Hematopoietic multipotent progenitor cell treated with erythropoietin and hydrocortisone succinate and interleukin-3 and kit ligand, for 15 days (in vitro differentiated cells): ENCODE measurements around the gene SLC39A10.
"Not testable (repeated sequence)": the region's sequence is repeated elsewhere in the genome, so short reads cannot be mapped to it uniquely, and the experiment has no call there.

ENCODE experiments used
- DNase-seq: peaks from one replicate; pipeline ENCODE4 v3.0.0-alpha.2; 2015; ENCODE audit warnings: low spot score

SLC39A10 gene

GRCh38 chr2:195644708-195645107 is 12.3 kb upstream of the SLC39A10 start:
- DNase-seq, result not testable (repeated sequence)

- DNase-seq, result no peak
These were observed 11.6 kb upstream of the SLC39A10 start for GRCh38 chr2:195645413-195645812.

GRCh38 chr2:195646424-195646823 is 10.6 kb upstream of the SLC39A10 start:
- DNase-seq, result no peak

- DNase-seq, result no peak
These were observed 9.7 kb upstream of the SLC39A10 start for GRCh38 chr2:195647302-195647701.

GRCh38 chr2:195648370-195648769 is 8.7 kb upstream of the SLC39A10 start:
- DNase-seq, result not testable (repeated sequence)

GRCh38 chr2:195648787-195649186 is 8.2 kb upstream of the SLC39A10 start:
- DNase-seq, result no peak

GRCh38 chr2:195649629-195650190 is 7.3 kb upstream of the SLC39A10 start:
- no peak for DNase-seq

GRCh38 chr2:195651046-195651445 is 6.0 kb upstream of the SLC39A10 start:
- DNase-seq, result no peak

- no peak for DNase-seq
These were observed 4.1 kb upstream of the SLC39A10 start for GRCh38 chr2:195652911-195653310.

- DNase-seq, result no peak
These were observed 716 bp upstream of the SLC39A10 start for GRCh38 chr2:195656161-195656858.

GRCh38 chr2:195657634-195658540 is 861 bp downstream of the SLC39A10 start:
- peak; percentile 16 for DNase-seq

- peak; percentile 63 for DNase-seq
These were observed 1.5 kb downstream of the SLC39A10 start for GRCh38 chr2:195658541-195658890.

GRCh38 chr2:195659114-195659513 is 2.1 kb downstream of the SLC39A10 start:
- no peak for DNase-seq

GRCh38 chr2:195659982-195660890 is 3.2 kb downstream of the SLC39A10 start:
- peak; percentile 82 for DNase-seq

- no peak for DNase-seq
These were observed 5.1 kb downstream of the SLC39A10 start for GRCh38 chr2:195662138-195662537.

- DNase-seq, result no peak
These were observed 6.0 kb downstream of the SLC39A10 start for GRCh38 chr2:195663007-195663406.

- no peak for DNase-seq
These were observed 7.5 kb downstream of the SLC39A10 start for GRCh38 chr2:195664528-195664927.

- DNase-seq, result not testable (repeated sequence)
These were observed 8.1 kb downstream of the SLC39A10 start for GRCh38 chr2:195665153-195665552.

- DNase-seq, result no peak
These were observed 9.2 kb downstream of the SLC39A10 start for GRCh38 chr2:195666113-195666712.

- DNase-seq, result no peak
These were observed 10.9 kb downstream of the SLC39A10 start for GRCh38 chr2:195667974-195668373.

GRCh38 chr2:195670191-195670590 is 13.2 kb downstream of the SLC39A10 start:
- DNase-seq, result no peak
